H9 (cell line): ENCODE results near the gene ERC2. TPM values are rescaled to one million over a fixed set of nuclear protein-coding genes. Genes with fewer than 3 reads are reported as not detected.

Experiments used
- DNase-seq: peaks from one replicate; pipeline ENCODE4 v3.0.0-alpha.2; 2017
- H2AFZ ChIP-seq: one replicate; pipeline ENCODE4 v1.6.1; 2013; ENCODE audit warnings: mild to moderate bottlenecking, low read length, control low read depth, moderate library complexity
- H2AK5ac ChIP-seq: 2 replicates; pipeline ENCODE4 v1.6.1; 2013; ENCODE audit warnings: low read length, control low read depth, mixed read lengths; ENCODE audit not compliant: insufficient read length
- H2BK120ac ChIP-seq: one replicate; pipeline ENCODE4 v1.6.1; 2013; ENCODE audit warnings: low read depth, mild to moderate bottlenecking, low read length, control low read depth, inconsistent platforms; ENCODE audit not compliant: poor library complexity, severe bottlenecking
- H2BK12ac ChIP-seq: 2 replicates; pipeline ENCODE4 v1.6.1; 2013; ENCODE audit warnings: low read length, control low read depth, mixed read lengths, low read depth; ENCODE audit not compliant: insufficient read length
- H2BK15ac ChIP-seq: 2 replicates; pipeline ENCODE4 v1.6.1; 2013; ENCODE audit warnings: low read depth, low read length, control low read depth
- H2BK20ac ChIP-seq: one replicate; pipeline ENCODE4 v1.6.1; 2013; ENCODE audit warnings: low read depth, mild to moderate bottlenecking, low read length, control low read depth, inconsistent platforms; ENCODE audit not compliant: poor library complexity, severe bottlenecking
- H2BK5ac ChIP-seq: 2 replicates; pipeline ENCODE4 v1.6.1; 2013; ENCODE audit warnings: low read length, control low read depth, mixed read lengths; ENCODE audit not compliant: insufficient read length
- H3K14ac ChIP-seq: 2 replicates; pipeline ENCODE4 v1.6.1; 2013; ENCODE audit warnings: low read length, control low read depth; ENCODE audit not compliant: insufficient read depth
- H3K18ac ChIP-seq: 2 replicates; pipeline ENCODE4 v1.6.1; 2013; ENCODE audit warnings: low read depth, mild to moderate bottlenecking, mixed read lengths, low read length, control low read depth; ENCODE audit not compliant: insufficient read length
- H3K23ac ChIP-seq: 2 replicates; pipeline ENCODE4 v1.6.1; 2013; ENCODE audit warnings: low read length, control low read depth, mixed read lengths, low read depth; ENCODE audit not compliant: insufficient read length
- H3K23me2 ChIP-seq: 2 replicates; pipeline ENCODE4 v1.6.1; 2013; ENCODE audit warnings: low read depth, mild to moderate bottlenecking, mixed read lengths, low read length, control low read depth; ENCODE audit not compliant: insufficient read length, poor library complexity, severe bottlenecking
- H3K27ac ChIP-seq: 2 replicates; pipeline ENCODE4 v1.5.1; 2013; ENCODE audit warnings: low read length, control low read depth, mixed read lengths, low read depth; ENCODE audit not compliant: insufficient read length
- H3K27me3 ChIP-seq: 2 replicates; pipeline ENCODE4 v1.6.1; 2013; ENCODE audit warnings: low read length, control low read depth, inconsistent platforms; ENCODE audit not compliant: insufficient read depth
- H3K4ac ChIP-seq: 2 replicates; pipeline ENCODE4 v1.6.1; 2013; ENCODE audit warnings: low read depth, mild to moderate bottlenecking, control low read depth, inconsistent platforms, low read length, moderate library complexity
- H3K4me1 ChIP-seq: 2 replicates; pipeline ENCODE4 v1.6.1; 2013; ENCODE audit warnings: low read length, control low read depth, inconsistent platforms; ENCODE audit not compliant: insufficient read depth
- H3K4me2 ChIP-seq: 2 replicates; pipeline ENCODE4 v1.6.1; 2013; ENCODE audit warnings: low read length, control low read depth, mixed read lengths; ENCODE audit not compliant: insufficient read length, insufficient read depth
- H3K56ac ChIP-seq: 2 replicates; pipeline ENCODE4 v1.6.1; 2013; ENCODE audit warnings: low read depth, mild to moderate bottlenecking, mixed read lengths, low read length, control low read depth; ENCODE audit not compliant: insufficient read length
- H3K79me1 ChIP-seq: 2 replicates; pipeline ENCODE4 v1.6.1; 2013; ENCODE audit warnings: low read depth, mild to moderate bottlenecking, moderate library complexity, low read length, control low read depth, inconsistent platforms; ENCODE audit not compliant: insufficient read depth, poor library complexity, severe bottlenecking
- H3K79me2 ChIP-seq: 2 replicates; pipeline ENCODE4 v1.6.1; 2013; ENCODE audit warnings: low read length, control low read depth, inconsistent platforms; ENCODE audit not compliant: insufficient read depth
- H3K9ac ChIP-seq: 2 replicates; pipeline ENCODE4 v1.6.1; 2013; ENCODE audit warnings: low read length, control low read depth, mixed read lengths; ENCODE audit not compliant: insufficient read length; ENCODE audit errors: extremely low read depth
- H3K9me3 ChIP-seq: one replicate; pipeline ENCODE4 v1.6.1; 2013; ENCODE audit warnings: low read depth, low read length, inconsistent platforms; ENCODE audit not compliant: control insufficient read depth
- H3T11ph ChIP-seq: one replicate; pipeline ENCODE4 v1.6.1; 2013; ENCODE audit warnings: mild to moderate bottlenecking, low read length, control low read depth, inconsistent platforms
- H4K20me1 ChIP-seq: one replicate; pipeline ENCODE4 v1.6.1; 2013; ENCODE audit not compliant: control insufficient read depth, insufficient read length, insufficient read depth
- H4K5ac ChIP-seq: 2 replicates; pipeline ENCODE4 v1.6.1; 2013; ENCODE audit warnings: low read depth, mild to moderate bottlenecking, mixed read lengths, low read length, control low read depth; ENCODE audit not compliant: insufficient read length
- H4K8ac ChIP-seq: replicated peaks from 2 replicates; pipeline ENCODE4 v1.6.1; 2013; ENCODE audit warnings: low read length, control low read depth, mixed read lengths, low read depth; ENCODE audit not compliant: insufficient read length
- H4K91ac ChIP-seq: 2 replicates; pipeline ENCODE4 v1.6.1; 2013; ENCODE audit warnings: low read depth, mild to moderate bottlenecking, moderate library complexity, mixed read lengths, low read length, control low read depth; ENCODE audit not compliant: insufficient read length
- H3K27ac Mint-ChIP-seq, 3 experiments: 2 replicates in 2 of 3; 3 replicates in 1 of 3; pipeline ENCODE4 v1.8.0; 2020 to 2021; ENCODE audit warnings: mixed read lengths in 3 of 3, mild to moderate bottlenecking in 1 of 3, moderate library complexity in 1 of 3
- H3K27me3 Mint-ChIP-seq: 2 replicates; pipeline ENCODE4 v1.8.0; 2021; ENCODE audit warnings: low read depth, mild to moderate bottlenecking, moderate library complexity, mixed read lengths
- H3K36me3 Mint-ChIP-seq, 3 experiments: 2 replicates in 2 of 3; 3 replicates in 1 of 3; pipeline ENCODE4 v1.8.0; 2020 to 2021; ENCODE audit warnings: low read depth in 3 of 3, mixed read lengths in 3 of 3; ENCODE audit not compliant: insufficient read depth in 1 of 3
- H3K4me1 Mint-ChIP-seq, 2 experiments: 2 replicates each; pipeline ENCODE4 v1.8.0; 2020; ENCODE audit warnings: mixed read lengths in 2 of 2
- H3K4me3 Mint-ChIP-seq, 2 experiments: 2 replicates in 1 of 2; 3 replicates in 1 of 2; pipeline ENCODE4 v1.8.0; 2020 to 2021; ENCODE audit warnings: mild to moderate bottlenecking in 2 of 2, mixed read lengths in 2 of 2, moderate library complexity in 1 of 2
- H3K9me3 Mint-ChIP-seq, 2 experiments: 2 replicates in 1 of 2; 3 replicates in 1 of 2; pipeline ENCODE4 v1.8.0; 2020; ENCODE audit warnings: mild to moderate bottlenecking in 2 of 2, mixed read lengths in 2 of 2, moderate library complexity in 1 of 2
- total RNA-seq: library from RNA; stranded (reverse); gene quantifications from 2 replicates; pipeline ENCODE4 v1.2.1, GENCODE V29; 2021
- TF ChIP-seq, protein P1 (sequence below): fragments of 200-600 bp; sonication (generic); conservative IDR thresholded peaks from 3 replicates; pipeline ENCODE4 v1.8.0; 2021; ENCODE audit warnings: antibody characterized with exemption, mild to moderate bottlenecking

Gene ERC2
- total RNA-seq, 1 experiment from 2014 or later = 15.4 TPM

DNA sequence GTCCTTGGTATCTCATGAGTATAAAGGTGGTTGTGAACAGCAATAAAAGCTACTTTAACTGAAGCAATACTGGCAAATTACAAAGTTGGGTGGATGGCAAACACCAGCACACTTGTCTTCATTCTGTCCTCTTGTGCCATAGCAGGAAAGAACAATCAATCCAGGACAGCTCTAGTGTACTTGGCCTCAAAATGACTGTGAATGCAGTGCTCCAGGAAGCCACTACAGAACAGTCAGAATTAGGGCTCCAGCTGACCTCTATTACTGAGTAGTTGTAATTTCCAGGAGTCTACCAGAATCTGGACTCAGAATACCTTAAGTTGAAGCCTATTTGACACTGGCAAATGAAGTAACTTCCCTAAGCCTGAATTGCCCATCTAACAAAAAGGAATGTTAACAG is 642.2 kb downstream of the ERC2 start:
- Histone ChIP-seq H4K5ac (no peak overlapping the region), H3K27ac (no peak overlapping the region), H3T11ph (no peak overlapping the region), H2AK5ac (no peak overlapping the region), H3K9ac (no peak overlapping the region), H4K20me1 (no peaks in the 10 kb centered on the region), H2BK120ac (no peak overlapping the region), H3K79me2 (no peaks in the 10 kb centered on the region), H2BK20ac (no peak overlapping the region), H2AFZ (no peak overlapping the region), H2BK12ac (no peak overlapping the region), H2BK15ac (no peak overlapping the region), H4K8ac (no peak overlapping the region), H3K23me2 (no peaks in the 10 kb centered on the region), H2BK5ac (no peak overlapping the region), H3K56ac (no peak overlapping the region), H3K18ac (no peak overlapping the region), H3K4ac (no peak overlapping the region), H4K91ac (no peak overlapping the region), H3K79me1 (no peaks in the 10 kb centered on the region), H3K14ac (no peak overlapping the region), H3K23ac (no peak overlapping the region), H3K9me3 (no peaks in the 10 kb centered on the region), H3K4me2 (no peak overlapping the region), H3K27me3 (no peaks in the 10 kb centered on the region), H3K4me1 (no peaks in the 10 kb centered on the region)
- H3K27ac Mint-ChIP-seq = no peak overlapping the region
- peaks cover 0 to 16% (median 0%) of the 10 kb centered on the region in 3 experiments; a peak in 4 of 7 replicates for H3K36me3 Mint-ChIP-seq
- DNase-seq = no peak
- peaks cover 7 to 10% of the 10 kb centered on the region in 2 experiments; a peak in 4 of 5 replicates for H3K9me3 Mint-ChIP-seq
- peaks cover 0 to 4% of the 10 kb centered on the region in 2 experiments; a peak in 1 of 4 replicates for H3K4me1 Mint-ChIP-seq
- no peaks in the 10 kb centered on the region; the same call in 1 of the 2 replicates for H3K27me3 Mint-ChIP-seq
- TF ChIP-seq, protein P1, sequence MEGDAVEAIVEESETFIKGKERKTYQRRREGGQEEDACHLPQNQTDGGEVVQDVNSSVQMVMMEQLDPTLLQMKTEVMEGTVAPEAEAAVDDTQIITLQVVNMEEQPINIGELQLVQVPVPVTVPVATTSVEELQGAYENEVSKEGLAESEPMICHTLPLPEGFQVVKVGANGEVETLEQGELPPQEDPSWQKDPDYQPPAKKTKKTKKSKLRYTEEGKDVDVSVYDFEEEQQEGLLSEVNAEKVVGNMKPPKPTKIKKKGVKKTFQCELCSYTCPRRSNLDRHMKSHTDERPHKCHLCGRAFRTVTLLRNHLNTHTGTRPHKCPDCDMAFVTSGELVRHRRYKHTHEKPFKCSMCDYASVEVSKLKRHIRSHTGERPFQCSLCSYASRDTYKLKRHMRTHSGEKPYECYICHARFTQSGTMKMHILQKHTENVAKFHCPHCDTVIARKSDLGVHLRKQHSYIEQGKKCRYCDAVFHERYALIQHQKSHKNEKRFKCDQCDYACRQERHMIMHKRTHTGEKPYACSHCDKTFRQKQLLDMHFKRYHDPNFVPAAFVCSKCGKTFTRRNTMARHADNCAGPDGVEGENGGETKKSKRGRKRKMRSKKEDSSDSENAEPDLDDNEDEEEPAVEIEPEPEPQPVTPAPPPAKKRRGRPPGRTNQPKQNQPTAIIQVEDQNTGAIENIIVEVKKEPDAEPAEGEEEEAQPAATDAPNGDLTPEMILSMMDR = no peak
- no peak overlapping the region for H3K4me3 Mint-ChIP-seq
